SK-N-SH treated with all-trans-retinoic acid at 6 μM for 48 hours (cell line): ENCODE results near the gene ASPDH.
"Not testable (repeated sequence)": the region's sequence is repeated elsewhere in the genome, so short reads cannot be mapped to it uniquely, and the experiment has no call there.

Experiments used
- ATAC-seq: fragments of 200-7000 bp; cut with Tn5 transposase; 3 replicates; pipeline ENCODE4 v1.9.1; 2020; ENCODE audit warnings: mild to moderate bottlenecking, moderate library complexity
- ARNTL ChIP-seq: fragments of 450-650 bp; formaldehyde crosslinking; IDR thresholded peaks from 2 replicates; pipeline ENCODE4 v1.5.0; 2020; ENCODE audit warnings: low read depth, mild to moderate bottlenecking, moderate library complexity, borderline replicate concordance
- BACH2 ChIP-seq: fragments of 250-450 bp; sonication (Bioruptor Pico); IDR thresholded peaks from 2 replicates; pipeline ENCODE4 v1.9.0; 2021; ENCODE audit warnings: mild to moderate bottlenecking, borderline replicate concordance
- CSDC2 ChIP-seq: fragments of 250-450 bp; sonication (Bioruptor Pico); IDR thresholded peaks from 2 replicates; pipeline ENCODE4 v1.5.0; 2020; ENCODE audit warnings: mild to moderate bottlenecking, moderate library complexity
- ESRRG ChIP-seq: fragments of 250-450 bp; sonication (Bioruptor Pico); IDR thresholded peaks from 2 replicates; pipeline ENCODE4 v1.6.1; 2021; ENCODE audit warnings: mild to moderate bottlenecking
- GLIS3 ChIP-seq: fragments of 250-450 bp; sonication (Bioruptor Pico); IDR thresholded peaks from 2 replicates; pipeline ENCODE4 v1.5.0; 2020; ENCODE audit warnings: mild to moderate bottlenecking, moderate library complexity
- ISL1 ChIP-seq: fragments of 250-450 bp; sonication (Bioruptor Pico); IDR thresholded peaks from 2 replicates; pipeline ENCODE4 v2.1.2; 2022; ENCODE audit warnings: mild to moderate bottlenecking, moderate library complexity
- OSR1 ChIP-seq: fragments of 250-450 bp; sonication (Bioruptor Pico); IDR thresholded peaks from 2 replicates; pipeline ENCODE4 v1.8.0; 2022; ENCODE audit warnings: moderate library complexity, mild to moderate bottlenecking, inconsistent platforms
- PPARA ChIP-seq: fragments of 250-450 bp; sonication (Bioruptor Pico); IDR thresholded peaks from 2 replicates; pipeline ENCODE4 v1.5.0; 2020; ENCODE audit warnings: mild to moderate bottlenecking, borderline replicate concordance
- RARB ChIP-seq: fragments of 250-450 bp; sonication (Bioruptor Pico); IDR thresholded peaks from 2 replicates; pipeline ENCODE4 v1.8.0; 2021; ENCODE audit warnings: mild to moderate bottlenecking, moderate library complexity
- TCF4 ChIP-seq: fragments of 250-450 bp; sonication (Bioruptor Pico); IDR thresholded peaks from 2 replicates; pipeline ENCODE4 v1.8.0; 2021; ENCODE audit warnings: mild to moderate bottlenecking, moderate library complexity, borderline replicate concordance
- TOX ChIP-seq: fragments of 250-450 bp; sonication (Bioruptor Pico); IDR thresholded peaks from 2 replicates; pipeline ENCODE4 v1.8.0; 2021; ENCODE audit warnings: mild to moderate bottlenecking, moderate library complexity, borderline replicate concordance
- ZC3H10 ChIP-seq: fragments of 250-450 bp; sonication (Bioruptor Pico); IDR thresholded peaks from 2 replicates; pipeline ENCODE4 v1.5.1; 2021; ENCODE audit warnings: mild to moderate bottlenecking, moderate library complexity
- ZFP3 ChIP-seq: fragments of 250-450 bp; sonication (Bioruptor Pico); IDR thresholded peaks from 2 replicates; pipeline ENCODE4 v1.5.0; 2020; ENCODE audit warnings: mild to moderate bottlenecking, moderate library complexity
- ZFP30 ChIP-seq: fragments of 450-650 bp; formaldehyde crosslinking; IDR thresholded peaks from 2 replicates; pipeline ENCODE4 v1.5.0; 2022; ENCODE audit warnings: mild to moderate bottlenecking, moderate library complexity
- ZNF565 ChIP-seq: fragments of 450-650 bp; formaldehyde crosslinking; conservative IDR thresholded peaks from 2 replicates; pipeline ENCODE4 v1.5.0; 2020; ENCODE audit warnings: low read depth, mild to moderate bottlenecking, moderate library complexity
- ZNF70 ChIP-seq: fragments of 450-650 bp; formaldehyde crosslinking; IDR thresholded peaks from 2 replicates; pipeline ENCODE4 v1.5.0; 2020; ENCODE audit warnings: mild to moderate bottlenecking, moderate library complexity
- ZNF8 ChIP-seq: fragments of 450-650 bp; formaldehyde crosslinking; IDR thresholded peaks from 2 replicates; pipeline ENCODE4 v1.5.0; 2020; ENCODE audit warnings: mild to moderate bottlenecking, moderate library complexity
- TF ChIP-seq, protein P1 (sequence below): fragments of 250-450 bp; sonication (Bioruptor Pico); IDR thresholded peaks from 2 replicates; pipeline ENCODE4 v1.8.0; 2020; ENCODE audit warnings: mild to moderate bottlenecking, moderate library complexity, borderline replicate concordance
- TF ChIP-seq, protein P2 (sequence below): fragments of 250-450 bp; sonication (Bioruptor Pico); IDR thresholded peaks from 2 replicates; pipeline ENCODE4 v1.5.1; 2021; ENCODE audit warnings: mild to moderate bottlenecking, moderate library complexity
- TF ChIP-seq, protein P3 (sequence below): fragments of 250-450 bp; sonication (Bioruptor Pico); IDR thresholded peaks from 2 replicates; pipeline ENCODE4 v1.8.0; 2021; ENCODE audit warnings: low read depth, mild to moderate bottlenecking, moderate library complexity, borderline replicate concordance
- TF ChIP-seq, protein P4 (sequence below): fragments of 250-450 bp; sonication (Bioruptor Pico); IDR thresholded peaks from 2 replicates; pipeline ENCODE4 v1.5.1; 2020; ENCODE audit warnings: low read depth, mild to moderate bottlenecking, moderate library complexity

Gene ASPDH

DNA sequence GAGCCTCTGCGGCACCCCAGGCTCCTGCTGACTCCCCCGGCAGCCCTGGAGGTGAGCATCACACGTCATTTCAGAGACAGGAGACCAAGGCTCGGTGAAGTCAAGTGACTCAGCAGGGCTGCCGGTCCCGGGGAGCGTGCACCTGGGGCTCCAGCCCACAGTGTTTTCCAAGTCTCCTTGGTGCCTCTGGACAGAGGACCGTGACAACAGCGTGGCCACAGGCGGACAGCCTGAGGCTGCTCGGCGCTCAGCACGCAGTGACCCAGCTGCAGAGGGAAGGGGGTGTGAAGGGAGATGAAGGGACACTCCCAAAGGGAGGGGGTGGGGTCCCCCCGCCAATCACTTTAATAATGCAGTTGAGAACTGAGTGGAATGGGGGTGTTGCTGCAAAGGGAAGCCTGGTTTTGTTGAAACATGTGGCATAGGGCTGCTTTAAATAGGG, 17.5 kb upstream of the ASPDH start:
- TF ChIP-seq, protein P1, sequence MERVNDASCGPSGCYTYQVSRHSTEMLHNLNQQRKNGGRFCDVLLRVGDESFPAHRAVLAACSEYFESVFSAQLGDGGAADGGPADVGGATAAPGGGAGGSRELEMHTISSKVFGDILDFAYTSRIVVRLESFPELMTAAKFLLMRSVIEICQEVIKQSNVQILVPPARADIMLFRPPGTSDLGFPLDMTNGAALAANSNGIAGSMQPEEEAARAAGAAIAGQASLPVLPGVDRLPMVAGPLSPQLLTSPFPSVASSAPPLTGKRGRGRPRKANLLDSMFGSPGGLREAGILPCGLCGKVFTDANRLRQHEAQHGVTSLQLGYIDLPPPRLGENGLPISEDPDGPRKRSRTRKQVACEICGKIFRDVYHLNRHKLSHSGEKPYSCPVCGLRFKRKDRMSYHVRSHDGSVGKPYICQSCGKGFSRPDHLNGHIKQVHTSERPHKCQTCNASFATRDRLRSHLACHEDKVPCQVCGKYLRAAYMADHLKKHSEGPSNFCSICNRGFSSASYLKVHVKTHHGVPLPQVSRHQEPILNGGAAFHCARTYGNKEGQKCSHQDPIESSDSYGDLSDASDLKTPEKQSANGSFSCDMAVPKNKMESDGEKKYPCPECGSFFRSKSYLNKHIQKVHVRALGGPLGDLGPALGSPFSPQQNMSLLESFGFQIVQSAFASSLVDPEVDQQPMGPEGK (CRISPR knock-in tag): no peak
- no peak for TF ChIP-seq CSDC2 (CRISPR knock-in tag)
- TF ChIP-seq, protein P2, sequence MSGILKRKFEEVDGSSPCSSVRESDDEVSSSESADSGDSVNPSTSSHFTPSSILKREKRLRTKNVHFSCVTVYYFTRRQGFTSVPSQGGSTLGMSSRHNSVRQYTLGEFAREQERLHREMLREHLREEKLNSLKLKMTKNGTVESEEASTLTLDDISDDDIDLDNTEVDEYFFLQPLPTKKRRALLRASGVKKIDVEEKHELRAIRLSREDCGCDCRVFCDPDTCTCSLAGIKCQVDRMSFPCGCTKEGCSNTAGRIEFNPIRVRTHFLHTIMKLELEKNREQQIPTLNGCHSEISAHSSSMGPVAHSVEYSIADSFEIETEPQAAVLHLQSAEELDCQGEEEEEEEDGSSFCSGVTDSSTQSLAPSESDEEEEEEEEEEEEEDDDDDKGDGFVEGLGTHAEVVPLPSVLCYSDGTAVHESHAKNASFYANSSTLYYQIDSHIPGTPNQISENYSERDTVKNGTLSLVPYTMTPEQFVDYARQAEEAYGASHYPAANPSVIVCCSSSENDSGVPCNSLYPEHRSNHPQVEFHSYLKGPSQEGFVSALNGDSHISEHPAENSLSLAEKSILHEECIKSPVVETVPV (CRISPR knock-in tag): no peak
- TF ChIP-seq ISL1 (CRISPR knock-in tag): no peak
- no peak for TF ChIP-seq OSR1
- no peak for TF ChIP-seq RARB
- TF ChIP-seq ZNF565 (CRISPR knock-in tag): no peak
- TF ChIP-seq TOX (CRISPR knock-in tag): no peak
- no peak for TF ChIP-seq ZFP3
- no peak for TF ChIP-seq BACH2 (CRISPR knock-in tag)
- TF ChIP-seq, protein P3, sequence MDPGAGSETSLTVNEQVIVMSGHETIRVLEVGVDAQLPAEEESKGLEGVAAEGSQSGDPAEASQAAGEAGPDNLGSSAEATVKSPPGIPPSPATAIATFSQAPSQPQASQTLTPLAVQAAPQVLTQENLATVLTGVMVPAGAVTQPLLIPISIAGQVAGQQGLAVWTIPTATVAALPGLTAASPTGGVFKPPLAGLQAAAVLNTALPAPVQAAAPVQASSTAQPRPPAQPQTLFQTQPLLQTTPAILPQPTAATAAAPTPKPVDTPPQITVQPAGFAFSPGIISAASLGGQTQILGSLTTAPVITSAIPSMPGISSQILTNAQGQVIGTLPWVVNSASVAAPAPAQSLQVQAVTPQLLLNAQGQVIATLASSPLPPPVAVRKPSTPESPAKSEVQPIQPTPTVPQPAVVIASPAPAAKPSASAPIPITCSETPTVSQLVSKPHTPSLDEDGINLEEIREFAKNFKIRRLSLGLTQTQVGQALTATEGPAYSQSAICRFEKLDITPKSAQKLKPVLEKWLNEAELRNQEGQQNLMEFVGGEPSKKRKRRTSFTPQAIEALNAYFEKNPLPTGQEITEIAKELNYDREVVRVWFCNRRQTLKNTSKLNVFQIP: no peak
- TF ChIP-seq, all 23 proteins: peak for 0

DNA sequence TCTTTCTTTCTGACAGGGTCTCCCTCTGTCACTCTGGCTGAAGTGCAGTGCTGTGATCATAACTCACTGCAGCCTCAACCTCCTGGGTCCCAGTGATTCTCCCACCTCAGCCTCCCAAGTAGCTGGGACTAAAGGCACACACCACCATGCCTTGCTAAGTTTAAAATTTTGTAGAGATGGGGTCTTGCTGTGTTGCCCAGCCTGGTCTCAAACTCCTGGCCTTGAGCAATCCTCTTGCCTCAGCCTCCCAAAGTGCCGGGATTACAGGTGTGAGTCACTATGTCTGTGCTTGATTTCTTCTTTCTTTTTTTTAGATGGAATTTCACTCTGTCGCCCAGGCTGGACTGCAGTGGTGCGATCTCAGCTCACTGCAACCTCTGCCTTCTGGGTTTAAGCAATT, 14.3 kb upstream of the ASPDH start:
- not testable (repeated sequence) for ATAC-seq

More for the DNA sequence above, 17.5 kb upstream of the ASPDH start:
- no peak for ATAC-seq

DNA sequence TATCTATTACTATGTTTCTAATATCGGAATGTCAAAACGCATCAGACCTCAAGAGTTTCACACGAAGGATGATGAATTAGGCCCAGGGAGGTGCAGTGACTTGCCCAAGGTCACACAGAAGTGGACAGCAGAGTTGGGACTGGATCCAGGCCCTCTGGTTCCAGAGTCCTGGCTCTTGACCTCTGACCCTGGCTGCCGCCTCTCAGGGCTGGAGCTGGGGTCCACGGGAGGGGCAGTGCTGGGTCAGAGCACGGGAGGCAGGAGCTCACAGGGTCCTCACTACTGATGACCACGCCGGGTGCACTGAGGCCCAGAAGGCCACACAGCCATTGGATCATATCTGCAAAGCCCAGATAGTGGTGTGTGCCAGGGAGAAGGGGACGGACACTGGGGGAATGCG, 9.2 kb upstream of the ASPDH start:
- no peak for ATAC-seq
- TF ChIP-seq CSDC2 (CRISPR knock-in tag) (no peak), ZNF8 (CRISPR knock-in tag) (no peak), BACH2 (CRISPR knock-in tag) (no peak), GLIS3 (no peak), ESRRG (CRISPR knock-in tag) (no peak), ZC3H10 (no peak), ZFP30 (CRISPR knock-in tag) (no peak), TCF4 (no peak), TOX (CRISPR knock-in tag) (no peak), OSR1 (no peak), PPARA (CRISPR knock-in tag) (no peak), ISL1 (CRISPR knock-in tag) (no peak), ZFP3 (no peak), ZNF70 (CRISPR knock-in tag) (no peak), ARNTL (CRISPR knock-in tag) (no peak), ZNF565 (CRISPR knock-in tag) (no peak)
- TF ChIP-seq, protein P1 (CRISPR knock-in tag): no peak
- TF ChIP-seq, protein P4, sequence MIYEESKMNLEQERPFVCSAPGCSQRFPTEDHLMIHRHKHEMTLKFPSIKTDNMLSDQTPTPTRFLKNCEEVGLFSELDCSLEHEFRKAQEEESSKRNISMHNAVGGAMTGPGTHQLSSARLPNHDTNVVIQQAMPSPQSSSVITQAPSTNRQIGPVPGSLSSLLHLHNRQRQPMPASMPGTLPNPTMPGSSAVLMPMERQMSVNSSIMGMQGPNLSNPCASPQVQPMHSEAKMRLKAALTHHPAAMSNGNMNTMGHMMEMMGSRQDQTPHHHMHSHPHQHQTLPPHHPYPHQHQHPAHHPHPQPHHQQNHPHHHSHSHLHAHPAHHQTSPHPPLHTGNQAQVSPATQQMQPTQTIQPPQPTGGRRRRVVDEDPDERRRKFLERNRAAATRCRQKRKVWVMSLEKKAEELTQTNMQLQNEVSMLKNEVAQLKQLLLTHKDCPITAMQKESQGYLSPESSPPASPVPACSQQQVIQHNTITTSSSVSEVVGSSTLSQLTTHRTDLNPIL (CRISPR knock-in tag): no peak
- TF ChIP-seq, protein P2 (CRISPR knock-in tag): no peak
- TF ChIP-seq, all 23 proteins: peak for 0
